ENCODE results near the gene CC2D1A.

DNA sequence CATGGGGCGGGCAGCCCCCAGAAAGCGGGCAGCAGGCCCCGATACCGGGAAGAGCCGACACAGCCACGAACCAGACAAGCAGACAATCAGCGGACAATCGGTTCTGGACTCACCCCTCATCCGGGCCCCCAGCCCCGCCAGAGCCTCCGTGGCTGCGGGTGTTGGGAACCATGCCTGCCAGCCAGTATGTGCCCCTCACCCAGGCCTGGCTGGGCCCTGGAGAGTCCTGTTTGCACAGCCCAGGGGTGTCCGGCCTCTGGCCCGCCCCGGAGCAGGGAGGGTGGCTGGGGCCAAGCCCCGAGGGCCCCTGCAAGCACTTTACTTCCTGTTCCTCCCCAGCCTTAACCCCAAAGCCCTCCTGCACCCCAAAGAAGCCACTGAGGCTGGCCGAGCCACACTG, 24.4 kb downstream of the CC2D1A start:
- TF ChIP-seq, protein P1, sequence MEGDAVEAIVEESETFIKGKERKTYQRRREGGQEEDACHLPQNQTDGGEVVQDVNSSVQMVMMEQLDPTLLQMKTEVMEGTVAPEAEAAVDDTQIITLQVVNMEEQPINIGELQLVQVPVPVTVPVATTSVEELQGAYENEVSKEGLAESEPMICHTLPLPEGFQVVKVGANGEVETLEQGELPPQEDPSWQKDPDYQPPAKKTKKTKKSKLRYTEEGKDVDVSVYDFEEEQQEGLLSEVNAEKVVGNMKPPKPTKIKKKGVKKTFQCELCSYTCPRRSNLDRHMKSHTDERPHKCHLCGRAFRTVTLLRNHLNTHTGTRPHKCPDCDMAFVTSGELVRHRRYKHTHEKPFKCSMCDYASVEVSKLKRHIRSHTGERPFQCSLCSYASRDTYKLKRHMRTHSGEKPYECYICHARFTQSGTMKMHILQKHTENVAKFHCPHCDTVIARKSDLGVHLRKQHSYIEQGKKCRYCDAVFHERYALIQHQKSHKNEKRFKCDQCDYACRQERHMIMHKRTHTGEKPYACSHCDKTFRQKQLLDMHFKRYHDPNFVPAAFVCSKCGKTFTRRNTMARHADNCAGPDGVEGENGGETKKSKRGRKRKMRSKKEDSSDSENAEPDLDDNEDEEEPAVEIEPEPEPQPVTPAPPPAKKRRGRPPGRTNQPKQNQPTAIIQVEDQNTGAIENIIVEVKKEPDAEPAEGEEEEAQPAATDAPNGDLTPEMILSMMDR (IDR thresholded peaks at IDR 0.05; ENCODE audit: low read depth, low read length, poor library complexity, severe bottlenecking) = no peak
- no peak for TF ChIP-seq EZH2phosphoT487 (IDR thresholded peaks at IDR 0.05; ENCODE audit: borderline replicate concordance, low read length)

Data from DOHH2 (cell line).